HG02840 (cell line): ENCODE results near the gene TMEM190.
"Not testable (repeated sequence)": the region's sequence is repeated elsewhere in the genome, so short reads cannot be mapped to it uniquely, and the experiment has no call there.

Source experiments
- ATAC-seq: cut with Tn5 transposase; IDR thresholded peaks from one replicate; pipeline ENCODE4 v1.9.1; 2021; ENCODE audit warnings: mild to moderate bottlenecking, moderate library complexity, moderate number of reproducible peaks; ENCODE audit not compliant: unreplicated experiment, low FRiP score

The TMEM190 gene

DNA sequence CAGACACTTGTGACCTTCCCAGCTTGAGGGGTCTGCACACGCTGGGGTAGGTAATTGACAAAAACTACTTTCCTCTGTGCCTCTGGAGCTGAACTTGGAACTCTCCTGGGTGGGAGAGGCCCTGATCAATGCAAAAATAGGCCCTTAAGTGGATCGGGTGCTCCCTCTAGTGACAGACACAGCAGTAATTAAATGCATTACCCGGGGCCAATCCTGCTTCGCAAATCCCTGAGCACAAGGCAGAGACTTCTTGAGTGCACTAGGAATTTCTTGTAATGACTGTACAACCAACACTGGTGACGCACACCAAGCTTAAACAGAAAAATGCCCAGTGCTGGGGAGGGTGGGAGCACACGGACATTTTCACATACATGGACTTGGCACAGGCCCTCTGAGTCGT is 41.6 kb downstream of the TMEM190 start:
- ATAC-seq = no peak

DNA sequence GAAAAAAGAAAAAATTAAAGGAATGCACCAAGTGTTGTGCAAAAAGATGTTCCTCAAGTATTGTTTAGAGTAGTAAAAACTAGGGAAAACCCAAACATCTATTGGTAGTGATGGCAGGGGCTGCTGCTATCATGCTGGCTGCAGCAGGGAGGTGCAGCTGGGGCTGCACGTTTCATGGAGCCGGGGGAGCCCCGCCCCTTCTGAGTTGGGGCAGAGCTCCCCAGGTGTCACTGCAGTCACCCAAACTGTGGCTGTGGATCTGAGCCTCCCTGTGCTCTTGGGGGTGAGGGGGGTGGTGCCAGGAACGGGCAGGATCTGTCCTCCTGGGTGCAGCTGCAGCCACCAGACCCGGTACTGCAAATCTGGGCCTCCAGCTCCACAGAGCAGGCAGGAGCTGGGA is 42.5 kb downstream of the TMEM190 start:
- no peak for ATAC-seq

DNA sequence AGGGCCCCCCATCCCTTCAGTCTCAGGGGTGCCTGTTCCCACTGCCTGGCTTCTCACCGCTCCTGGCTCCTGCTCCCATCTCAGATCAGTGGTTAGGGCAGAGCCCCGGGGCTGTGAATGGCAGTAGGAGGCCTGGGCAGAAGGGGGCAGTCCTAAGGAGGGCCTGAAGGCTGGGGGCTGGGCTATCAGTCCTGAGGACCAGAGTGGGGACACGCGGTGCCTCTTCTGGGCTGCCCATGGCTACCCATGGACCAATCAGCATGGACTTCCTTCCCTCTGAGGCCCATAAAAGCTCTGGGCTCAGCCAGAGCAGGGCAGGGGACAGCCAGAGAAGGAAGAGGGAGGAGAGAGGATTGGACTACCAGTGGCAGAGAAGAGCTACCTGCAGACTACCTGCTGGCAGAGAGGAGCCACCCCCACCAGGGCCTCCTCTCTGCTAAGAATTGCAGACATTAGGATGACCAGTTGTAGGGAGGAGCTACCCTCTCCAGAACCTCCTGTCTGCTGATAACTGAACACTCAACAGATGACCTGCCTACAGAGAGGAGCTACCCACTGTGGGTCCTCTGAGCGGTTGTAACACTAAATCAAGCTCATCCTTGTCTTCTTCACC is 43.1 kb downstream of the TMEM190 start:
- no peak for ATAC-seq

DNA sequence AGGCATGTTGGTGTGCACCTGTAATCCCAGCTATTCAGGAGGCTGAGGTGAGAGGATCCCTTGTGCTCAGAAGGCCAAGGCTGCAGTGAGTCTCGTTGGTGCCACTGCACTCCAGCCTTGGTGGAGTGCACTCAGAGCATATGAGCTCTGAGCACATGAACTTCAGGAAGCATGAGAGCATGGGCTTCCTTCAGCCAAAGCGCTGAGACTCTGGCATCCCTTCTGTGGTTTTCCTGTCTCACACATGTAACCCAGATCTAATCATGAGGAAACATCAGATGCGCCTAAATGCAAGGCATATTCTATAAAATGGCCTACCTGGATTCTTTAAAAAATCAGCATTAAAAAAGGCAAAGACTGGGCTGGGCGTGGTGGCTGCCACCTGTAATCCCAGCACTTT is 44.7 kb downstream of the TMEM190 start:
- not testable (repeated sequence) for ATAC-seq

DNA sequence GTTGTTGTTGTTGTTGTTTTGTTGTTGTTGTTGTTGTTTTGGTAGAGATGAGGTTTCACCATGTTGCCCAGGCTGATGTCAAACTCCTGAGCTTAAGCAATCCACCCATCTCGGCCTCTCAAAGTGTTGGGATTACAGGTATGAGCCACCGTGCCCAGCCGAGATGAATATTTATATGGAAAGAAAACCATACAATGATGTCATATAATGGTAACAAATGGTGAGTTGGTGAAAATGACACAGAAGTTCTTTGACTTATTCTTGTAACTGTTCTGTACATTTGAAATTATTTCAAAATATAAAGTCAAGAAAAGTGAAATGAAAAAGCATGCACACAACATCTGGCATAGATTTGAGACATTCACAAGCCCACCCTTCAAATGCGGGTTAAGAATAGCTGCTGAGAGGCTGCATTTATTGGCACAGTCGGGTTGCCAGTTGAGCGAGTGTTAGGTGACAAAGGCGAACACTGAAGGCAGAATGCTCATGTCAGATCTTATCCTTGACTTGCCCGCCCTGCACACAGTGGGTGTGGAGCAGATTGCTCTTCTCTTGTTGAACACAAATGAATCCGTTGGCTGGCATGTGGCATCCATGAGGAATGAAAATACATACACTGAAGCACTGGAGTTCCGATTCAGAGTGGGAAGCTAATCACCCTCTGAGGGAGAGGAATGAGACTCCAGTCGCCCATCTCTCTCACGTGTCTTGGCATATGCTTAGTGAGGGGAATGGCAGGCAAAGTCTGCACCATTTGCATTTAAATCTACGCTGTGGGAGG is 46.8 kb downstream of the TMEM190 start:
- ATAC-seq = no peak

DNA sequence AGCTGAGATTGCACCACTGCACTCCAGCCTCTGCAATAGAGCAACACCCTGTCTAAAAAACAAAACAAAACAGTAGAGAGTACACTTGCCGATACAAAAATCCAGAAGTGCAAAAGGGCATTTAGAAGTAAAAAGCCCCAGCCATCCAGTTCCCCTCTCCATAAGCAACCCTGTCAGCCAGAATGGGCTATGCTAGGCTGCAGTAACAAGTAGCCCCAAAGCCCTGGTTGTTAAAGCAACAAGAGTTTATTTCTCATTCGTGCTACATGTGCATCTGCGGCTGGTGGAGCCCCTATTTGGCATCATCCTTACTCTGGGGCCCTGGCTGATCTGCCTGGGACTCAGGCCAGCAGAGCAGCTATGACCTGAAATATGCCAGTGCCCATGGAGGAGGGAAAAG is 47.9 kb downstream of the TMEM190 start:
- no peak for ATAC-seq

DNA sequence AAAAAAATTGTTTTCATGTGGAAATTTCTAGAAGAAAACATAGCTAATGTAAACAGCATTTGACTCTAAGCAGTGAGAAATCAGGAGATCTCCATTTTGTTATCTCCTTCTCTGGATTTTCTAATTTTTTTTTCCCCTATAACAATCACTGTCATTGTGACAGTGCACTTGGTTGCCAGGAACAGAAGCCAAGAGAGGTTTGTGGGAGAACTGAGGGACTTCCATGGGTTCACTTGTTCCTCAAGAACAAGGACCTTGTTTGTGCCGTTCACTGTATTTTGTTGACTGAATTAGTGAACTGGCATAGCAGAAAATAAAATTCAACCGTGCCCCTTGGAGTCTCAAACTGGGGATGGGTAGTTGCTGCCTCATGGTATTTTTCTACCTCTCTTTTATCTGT is 49.4 kb downstream of the TMEM190 start:
- no peak for ATAC-seq
